ENCODE data around the gene BBOX1. TPM values are rescaled to one million over a fixed set of nuclear protein-coding genes. Genes with fewer than 3 reads are reported as not detected.

Gene BBOX1
- total RNA-seq, 1 experiment from 2014 or later: not detected

- TF ChIP-seq TCF7L2 (IDR thresholded peaks at IDR 0.05; ENCODE audit: low read depth, low read length) (no peak), SIN3A (IDR thresholded peaks at IDR 0.05; ENCODE audit: borderline replicate concordance, insufficient read depth, low read depth, low read length) (no peak), REST (IDR thresholded peaks at IDR 0.05; ENCODE audit: insufficient read depth in 1 of 2, low read depth in 2 of 2, low read length in 1 of 2) (no peak), POLR2AphosphoS5 (IDR thresholded peaks at IDR 0.05; ENCODE audit: low read depth, low read length) (no peak), CTCF (IDR thresholded peaks at IDR 0.05) (no peak)
- no TSS peak for BruUV-seq (replicated peaks)
- ATAC-seq (no peak), DNase-seq (ENCODE audit: low read depth, low spot score) (no peak)
- H3K36me3 ChIP-seq (ENCODE audit: control insufficient read depth, insufficient read depth, low read length): no peaks in the 10 kb centered on the region
- CTCF ChIA-PET: no interaction called here
- POLR2A ChIA-PET: no interaction called here
- H3K4me3 ChIP-seq (ENCODE audit: low read depth in 2 of 2, low read length in 2 of 2): no peak overlapping the region
- H3K27ac ChIP-seq (ENCODE audit: low read length): no peak overlapping the region
- in situ Hi-C loops (cut with HindIII; ENCODE audit: low pct_unique_long_range_greater_than_20kb, low sequenced_read_pairs): no loop called here
- no peaks in the 10 kb centered on the region for H3K27me3 ChIP-seq (ENCODE audit: control insufficient read depth, insufficient read depth, low read length)
- intact Hi-C loops (cut with micrococcal nuclease; ENCODE audit: unreplicated experiment): no loop called here
- no peaks in the 10 kb centered on the region for H3K4me1 ChIP-seq (ENCODE audit: control insufficient read depth, insufficient read depth, low read length)
- H3K9me3 ChIP-seq (ENCODE audit: control insufficient read depth, insufficient read depth, low read depth, low read length): no peaks in the 10 kb centered on the region
These were observed 42.6 kb downstream of the BBOX1 start for GRCh38 chr11:27083241-27083640.

- no peak for DNase-seq (ENCODE audit: low read depth, low spot score)
- Histone ChIP-seq H3K4me1 (ENCODE audit: control insufficient read depth, insufficient read depth, low read length) (no peaks in the 10 kb centered on the region), H3K9me3 (ENCODE audit: control insufficient read depth, insufficient read depth, low read depth, low read length) (no peaks in the 10 kb centered on the region), H3K36me3 (ENCODE audit: control insufficient read depth, insufficient read depth, low read length) (no peaks in the 10 kb centered on the region), H3K27me3 (ENCODE audit: control insufficient read depth, insufficient read depth, low read length) (no peaks in the 10 kb centered on the region), H3K4me3 (ENCODE audit: low read depth in 2 of 2, low read length in 2 of 2) (no peak overlapping the region), H3K27ac (ENCODE audit: low read length) (no peak overlapping the region)
- TF ChIP-seq TCF7L2 (IDR thresholded peaks at IDR 0.05; ENCODE audit: low read depth, low read length): no peak
- TF ChIP-seq SIN3A (IDR thresholded peaks at IDR 0.05; ENCODE audit: borderline replicate concordance, insufficient read depth, low read depth, low read length): no peak
- TF ChIP-seq CTCF (IDR thresholded peaks at IDR 0.05): no peak
- TF ChIP-seq POLR2AphosphoS5 (IDR thresholded peaks at IDR 0.05; ENCODE audit: low read depth, low read length): no peak
- TF ChIP-seq REST (IDR thresholded peaks at IDR 0.05; ENCODE audit: insufficient read depth in 1 of 2, low read depth in 2 of 2, low read length in 1 of 2): no peak
- BruUV-seq (replicated peaks): no TSS peak
- in situ Hi-C loops (cut with HindIII; ENCODE audit: low pct_unique_long_range_greater_than_20kb, low sequenced_read_pairs) (no loop called here), intact Hi-C loops (cut with micrococcal nuclease; ENCODE audit: unreplicated experiment) (no loop called here)
- ChIA-PET CTCF (no interaction called here), POLR2A (no interaction called here)
- ATAC-seq: no peak
These were observed 43.2 kb downstream of the BBOX1 start for GRCh38 chr11:27083782-27084181.
